Activated naive CD8-positive, alpha-beta T cell treated with anti-CD3 and anti-CD28 coated beads, Interleukin-2, amount 10 ng/mL, durations not matched to agents 7 days and 5 days (primary cell): ENCODE measurements around the gene FAS. TPM values are rescaled to one million over a fixed set of nuclear protein-coding genes. Genes with fewer than 3 reads are reported as not detected.

Source experiments
- ATAC-seq: fragments of 150-1000 bp; cut with Tn5 transposase; one replicate; pipeline ENCODE4 v1.10.0; 2021; ENCODE audit warnings: low read depth, moderate library complexity
- POLR2A ChIA-PET: fragments of 350-600 bp; sonication (Branson Sonifier 250); formaldehyde crosslinking; loops from one replicate; lab custom pipeline; 2021; ENCODE audit warnings: antibody characterized with exemption; lab: Charles Lee
- DNase-seq: peaks from one replicate; pipeline ENCODE4 v3.0.0; 2021
- H3K27ac Mint-ChIP-seq: one replicate; pipeline ENCODE4 v1.8.0; 2022; ENCODE audit warnings: mild to moderate bottlenecking, mixed read lengths
- H3K27me3 Mint-ChIP-seq: one replicate; pipeline ENCODE4 v1.8.0; 2022; ENCODE audit warnings: mild to moderate bottlenecking, moderate library complexity, mixed read lengths
- H3K36me3 Mint-ChIP-seq: one replicate; pipeline ENCODE4 v1.8.0; 2021; ENCODE audit warnings: mild to moderate bottlenecking, mixed read lengths
- H3K4me1 Mint-ChIP-seq: one replicate; pipeline ENCODE4 v1.8.0; 2021; ENCODE audit warnings: mixed read lengths
- H3K4me3 Mint-ChIP-seq: one replicate; pipeline ENCODE4 v1.8.0; 2022; ENCODE audit warnings: mild to moderate bottlenecking, moderate library complexity, mixed read lengths
- H3K9me3 Mint-ChIP-seq: one replicate; pipeline ENCODE4 v1.8.0; 2021; ENCODE audit warnings: mixed read lengths
- total RNA-seq, 2 experiments: library from RNA; stranded (reverse); gene quantifications; one replicate each; pipeline ENCODE4 v1.2.3, GENCODE V29; 2021

FAS gene
- total RNA-seq, 2 experiments from 2014 or later = 47.2 to 54.1 TPM

DNA sequence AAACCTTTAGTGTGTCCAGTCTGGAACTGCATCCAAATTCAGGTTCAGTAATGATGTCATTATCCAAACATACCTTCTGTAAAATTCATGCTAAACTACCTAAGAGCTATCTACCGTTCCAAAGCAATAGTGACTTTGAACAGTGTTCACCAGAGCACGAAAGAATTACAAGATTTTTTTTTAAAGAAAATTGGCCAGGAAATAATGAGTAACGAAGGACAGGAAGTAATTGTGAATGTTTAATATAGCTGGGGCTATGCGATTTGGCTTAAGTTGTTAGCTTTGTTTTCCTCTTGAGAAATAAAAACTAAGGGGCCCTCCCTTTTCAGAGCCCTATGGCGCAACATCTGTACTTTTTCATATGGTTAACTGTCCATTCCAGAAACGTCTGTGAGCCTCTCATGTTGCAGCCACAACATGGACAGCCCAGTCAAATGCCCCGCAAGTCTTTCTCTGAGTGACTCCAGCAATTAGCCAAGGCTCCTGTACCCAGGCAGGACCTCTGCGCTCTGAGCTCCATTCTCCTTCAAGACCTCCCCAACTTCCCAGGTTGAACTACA lies 694 bp upstream of the FAS start:
- no peak for DNase-seq
- H3K36me3 Mint-ChIP-seq = peaks cover 25% of the 10 kb centered on the region
- H3K4me1 Mint-ChIP-seq = peaks cover 51% of the 10 kb centered on the region
- H3K27ac Mint-ChIP-seq = peak overlapping the region; percentile 99
- POLR2A ChIA-PET = interaction anchor here (0.6 to 3.0 kb wide), 24 partner anchors 11 to 429 kb away, joined by 3 to 39 read pairs (median 4); partner anchors contain the start of genes IFIT2, IFIT5 and STAMBPL1
- H3K4me3 Mint-ChIP-seq = peak overlapping the region; percentile 100
- peaks cover 4% of the 10 kb centered on the region for H3K9me3 Mint-ChIP-seq
- no peaks in the 10 kb centered on the region for H3K27me3 Mint-ChIP-seq
- ATAC-seq = no peak

DNA sequence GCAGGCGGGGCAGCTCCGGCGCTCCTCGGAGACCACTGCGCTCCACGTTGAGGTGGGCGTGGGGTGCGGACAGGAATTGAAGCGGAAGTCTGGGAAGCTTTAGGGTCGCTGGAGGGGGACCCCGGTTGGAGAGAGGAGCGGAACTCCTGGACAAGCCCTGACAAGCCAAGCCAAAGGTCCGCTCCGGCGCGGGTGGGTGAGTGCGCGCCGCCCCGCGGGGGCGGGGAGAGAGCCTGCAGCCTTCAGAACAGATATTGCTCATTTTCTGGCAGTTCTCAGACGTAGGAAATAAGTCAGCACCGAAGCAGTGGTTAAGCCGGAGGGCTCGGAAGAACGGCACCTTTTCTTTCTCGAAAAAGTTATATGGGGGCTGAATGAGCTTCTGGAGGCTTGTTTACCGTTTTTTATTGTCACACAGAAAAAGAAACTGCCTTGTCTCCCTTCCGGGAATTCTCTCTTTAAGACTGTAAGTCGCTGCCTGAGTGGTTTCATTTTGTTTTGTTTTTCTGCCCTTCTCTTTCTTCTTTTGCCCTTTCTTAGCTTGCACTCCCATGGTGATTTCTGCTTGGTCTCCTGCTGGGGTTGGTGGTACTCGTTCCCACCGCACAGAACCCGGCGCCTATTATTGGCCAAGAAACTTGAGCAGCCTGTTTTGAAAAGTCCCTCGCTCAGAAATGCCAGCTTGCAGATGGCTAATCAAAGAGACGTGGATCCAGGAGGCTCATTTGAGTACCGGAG lies 732 bp downstream of the FAS start:
- peak; percentile 78 for DNase-seq
- H3K9me3 Mint-ChIP-seq = peaks cover 3% of the 10 kb centered on the region
- peaks cover 28% of the 10 kb centered on the region for H3K36me3 Mint-ChIP-seq
- H3K27me3 Mint-ChIP-seq = no peaks in the 10 kb centered on the region
- H3K4me3 Mint-ChIP-seq = peak overlapping the region; percentile 100
- H3K27ac Mint-ChIP-seq = peak overlapping the region; percentile 99
- POLR2A ChIA-PET = interaction anchor here (1.0 to 3.0 kb wide), 21 partner anchors 9 to 341 kb away, joined by 3 to 39 read pairs (median 4); partner anchors contain the start of genes IFIT2 and STAMBPL1
- ATAC-seq = peak; percentile 46
- peaks cover 62% of the 10 kb centered on the region for H3K4me1 Mint-ChIP-seq

DNA sequence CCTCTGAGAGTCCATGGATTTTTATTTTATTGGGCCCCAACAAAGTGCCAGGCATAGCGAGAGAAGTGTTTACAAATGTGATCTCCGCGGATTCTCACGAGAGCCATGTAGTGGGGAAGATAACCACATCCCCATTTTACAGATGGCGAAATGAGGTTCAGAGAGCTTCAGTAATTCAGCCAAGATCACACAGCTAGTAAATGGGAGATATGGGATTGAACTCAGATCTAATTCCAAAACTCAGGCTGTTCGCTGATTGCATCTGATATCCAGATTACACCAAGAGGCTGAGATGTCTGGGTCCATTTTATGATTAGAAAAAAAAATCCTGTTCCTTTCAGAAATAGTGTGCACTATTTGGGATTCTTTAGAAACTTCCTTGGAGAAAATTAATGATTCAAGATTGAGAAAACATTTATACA lies 1.3 kb downstream of the FAS start:
- DNase-seq (no peak), ATAC-seq (peak; percentile 1)
- peak overlapping the region; percentile 99 for H3K27ac Mint-ChIP-seq
- POLR2A ChIA-PET = interaction anchor here (0.6 to 3.0 kb wide), 12 partner anchors 9 to 310 kb away, joined by 3 to 39 read pairs (median 4); partner anchors contain the start of gene IFIT2
- no peaks in the 10 kb centered on the region for H3K9me3 Mint-ChIP-seq
- H3K4me1 Mint-ChIP-seq = peaks cover 64% of the 10 kb centered on the region
- H3K36me3 Mint-ChIP-seq = peaks cover 27% of the 10 kb centered on the region
- peak overlapping the region; percentile 100 for H3K4me3 Mint-ChIP-seq
- H3K27me3 Mint-ChIP-seq = no peaks in the 10 kb centered on the region

DNA sequence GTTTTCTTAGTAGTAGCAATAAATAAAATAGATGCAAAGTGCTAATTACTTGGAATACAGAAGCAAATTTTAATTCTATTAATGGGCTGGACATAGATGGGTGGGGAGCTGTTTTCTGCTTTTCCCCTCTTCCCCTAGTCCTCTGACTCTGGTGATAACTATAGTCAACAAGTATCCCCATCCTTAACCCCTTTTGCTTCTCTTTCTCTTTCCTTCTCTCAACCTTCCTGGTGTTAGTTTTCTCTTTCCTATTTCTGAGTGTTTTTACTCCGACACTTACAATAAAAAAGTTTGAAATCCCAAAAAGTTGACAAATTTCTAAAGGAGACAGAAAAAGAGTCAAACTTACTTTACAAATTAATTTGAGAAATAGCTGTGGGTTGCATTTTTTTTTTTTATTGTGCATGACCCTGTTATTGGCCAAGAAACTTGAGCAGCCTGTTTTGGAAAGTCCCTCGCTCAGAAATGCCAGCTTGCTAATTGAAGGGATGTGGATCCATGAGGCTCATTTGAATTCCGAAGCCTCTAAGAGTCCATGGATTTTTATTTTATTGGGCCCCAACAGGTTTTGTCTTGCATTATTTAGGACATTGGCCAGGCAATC lies 2.4 kb downstream of the FAS start:
- POLR2A ChIA-PET = interaction anchor here (1.5 kb wide), 2 partner anchors 12 to 15 kb away, joined by 3 read pairs; no protein-coding TSS in a partner anchor

DNA sequence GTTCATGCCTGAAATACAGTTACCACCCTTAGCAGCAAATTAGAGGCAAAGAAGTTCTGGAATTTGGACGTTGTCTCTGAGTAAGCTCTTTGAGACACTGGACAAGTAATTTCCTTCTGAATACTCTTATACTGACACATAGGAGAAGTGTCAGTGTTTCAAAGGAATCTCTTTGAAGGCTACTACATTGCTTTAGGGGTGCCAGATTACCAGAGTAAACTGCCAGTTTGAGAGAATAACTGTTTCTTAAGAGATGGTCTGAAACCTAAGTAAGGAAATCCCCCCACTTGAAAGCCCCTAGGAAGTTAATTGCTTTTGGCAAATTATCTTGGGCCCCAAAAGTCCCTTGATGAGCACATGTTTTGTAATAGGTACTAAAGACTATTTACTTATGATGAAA lies 3.4 kb downstream of the FAS start:
- Mint-ChIP-seq H3K36me3 (peaks cover 28% of the 10 kb centered on the region), H3K27me3 (no peaks in the 10 kb centered on the region), H3K4me3 (peak overlapping the region; percentile 39), H3K9me3 (no peaks in the 10 kb centered on the region), H3K27ac (no peak overlapping the region), H3K4me1 (peaks cover 60% of the 10 kb centered on the region)
- DNase-seq (no peak), ATAC-seq (no peak)
- POLR2A ChIA-PET = no interaction called here

More for the DNA sequence above, 2.4 kb downstream of the FAS start:
- peaks cover 26% of the 10 kb centered on the region for H3K36me3 Mint-ChIP-seq
- no peak for DNase-seq
- no peaks in the 10 kb centered on the region for H3K9me3 Mint-ChIP-seq
- peak overlapping the region; percentile 74 for H3K27ac Mint-ChIP-seq
- no peaks in the 10 kb centered on the region for H3K27me3 Mint-ChIP-seq
- no peak for ATAC-seq
- peak overlapping the region; percentile 86 for H3K4me3 Mint-ChIP-seq
- H3K4me1 Mint-ChIP-seq = peaks cover 61% of the 10 kb centered on the region

DNA sequence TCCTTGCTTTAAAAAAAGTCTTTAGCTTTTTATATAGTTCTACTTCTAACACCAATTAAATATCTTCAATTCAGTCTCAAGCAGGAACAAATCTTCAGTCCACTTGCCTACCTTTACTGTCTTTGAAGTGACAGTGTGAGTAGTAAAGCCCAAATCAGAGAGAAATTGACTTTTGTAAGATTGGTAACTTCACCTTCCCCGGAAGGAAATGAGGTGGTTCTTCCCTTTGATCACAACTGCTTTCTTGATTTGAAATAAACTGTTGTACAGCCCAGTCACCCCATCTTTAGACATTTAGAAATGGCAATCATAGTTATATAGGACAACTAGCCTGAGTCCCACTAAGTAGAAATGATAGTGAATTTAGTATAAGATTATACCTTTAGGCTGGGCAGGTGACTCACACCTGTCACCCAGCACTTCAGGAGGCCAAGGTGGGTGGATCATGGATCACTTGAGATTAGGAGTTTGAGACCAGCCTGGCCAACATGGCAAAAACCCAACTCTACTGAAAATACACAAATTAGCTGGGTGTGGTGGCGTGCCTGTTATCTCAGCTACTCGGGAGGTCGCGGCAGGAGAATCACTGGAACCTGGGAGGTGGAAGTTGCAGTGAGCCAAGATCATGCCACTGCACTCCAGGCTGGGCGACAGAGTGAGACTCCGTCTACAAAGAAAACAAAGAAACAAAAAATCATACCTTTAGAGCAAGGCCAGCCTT lies 4.7 kb downstream of the FAS start:
- no peaks in the 10 kb centered on the region for H3K9me3 Mint-ChIP-seq
- peak overlapping the region; percentile 81 for H3K27ac Mint-ChIP-seq
- DNase-seq (no peak), ATAC-seq (peak; percentile 5)
- peaks cover 54% of the 10 kb centered on the region for H3K4me1 Mint-ChIP-seq
- POLR2A ChIA-PET = interaction anchor here (0.8 kb wide), 1 partner anchor 8 kb away, joined by 3 read pairs; no protein-coding TSS in a partner anchor
- H3K4me3 Mint-ChIP-seq = peak overlapping the region; percentile 67
- no peaks in the 10 kb centered on the region for H3K27me3 Mint-ChIP-seq
- peaks cover 29% of the 10 kb centered on the region for H3K36me3 Mint-ChIP-seq

DNA sequence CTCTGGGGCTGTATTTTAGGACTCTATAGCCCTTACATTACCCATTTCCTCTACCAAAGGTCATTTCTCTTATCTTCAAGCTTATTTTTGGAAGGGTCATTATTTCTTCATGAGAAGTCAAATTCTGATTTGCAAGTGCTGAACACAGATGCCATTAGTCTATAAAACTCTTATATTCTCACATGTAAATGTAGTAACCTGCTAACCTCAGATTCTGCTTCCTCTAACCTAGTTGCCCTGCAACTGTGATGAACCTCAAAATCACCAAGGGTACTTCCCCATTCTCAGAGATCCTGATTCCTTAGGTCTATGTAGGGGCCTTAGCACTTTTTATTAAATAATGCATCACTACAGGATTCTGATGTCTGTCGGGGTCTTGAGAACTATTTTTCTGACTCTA lies 6.3 kb downstream of the FAS start:
- DNase-seq = no peak

DNA sequence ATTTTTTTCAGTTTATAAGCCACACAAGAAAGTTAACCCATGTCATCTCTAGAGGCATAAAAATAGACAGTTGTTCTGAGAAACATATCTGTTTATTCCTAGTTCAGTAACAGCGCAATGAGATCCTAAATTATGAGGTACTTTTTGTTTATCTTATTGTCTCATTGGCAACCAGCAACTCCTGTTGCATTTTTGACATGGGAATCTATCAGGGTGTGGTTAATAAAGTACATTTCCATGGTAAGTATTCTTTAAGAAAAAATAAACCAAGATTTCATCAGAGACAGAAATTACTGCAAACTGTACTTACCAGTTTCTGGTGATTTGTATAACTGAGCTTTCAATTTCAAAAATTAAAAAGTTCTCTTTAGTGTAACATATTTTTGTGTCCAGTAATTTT lies 9.0 kb downstream of the FAS start:
- Mint-ChIP-seq H3K4me1 (peaks cover 59% of the 10 kb centered on the region), H3K9me3 (no peaks in the 10 kb centered on the region), H3K27ac (no peak overlapping the region), H3K4me3 (no peak overlapping the region), H3K27me3 (no peaks in the 10 kb centered on the region), H3K36me3 (peaks cover 29% of the 10 kb centered on the region)
- POLR2A ChIA-PET = interaction anchor here (2.9 kb wide), 1 partner anchor 9 kb away, joined by 35 read pairs; the partner anchor contains the start of gene FAS
- DNase-seq (no peak), ATAC-seq (no peak)

More for the DNA sequence above, 6.3 kb downstream of the FAS start:
- Mint-ChIP-seq H3K36me3 (peaks cover 28% of the 10 kb centered on the region), H3K4me3 (peak overlapping the region; percentile 1), H3K4me1 (peaks cover 68% of the 10 kb centered on the region), H3K27ac (peak overlapping the region; percentile 44), H3K9me3 (no peaks in the 10 kb centered on the region), H3K27me3 (no peaks in the 10 kb centered on the region)
- peak; percentile 39 for ATAC-seq
- POLR2A ChIA-PET = no interaction called here

DNA sequence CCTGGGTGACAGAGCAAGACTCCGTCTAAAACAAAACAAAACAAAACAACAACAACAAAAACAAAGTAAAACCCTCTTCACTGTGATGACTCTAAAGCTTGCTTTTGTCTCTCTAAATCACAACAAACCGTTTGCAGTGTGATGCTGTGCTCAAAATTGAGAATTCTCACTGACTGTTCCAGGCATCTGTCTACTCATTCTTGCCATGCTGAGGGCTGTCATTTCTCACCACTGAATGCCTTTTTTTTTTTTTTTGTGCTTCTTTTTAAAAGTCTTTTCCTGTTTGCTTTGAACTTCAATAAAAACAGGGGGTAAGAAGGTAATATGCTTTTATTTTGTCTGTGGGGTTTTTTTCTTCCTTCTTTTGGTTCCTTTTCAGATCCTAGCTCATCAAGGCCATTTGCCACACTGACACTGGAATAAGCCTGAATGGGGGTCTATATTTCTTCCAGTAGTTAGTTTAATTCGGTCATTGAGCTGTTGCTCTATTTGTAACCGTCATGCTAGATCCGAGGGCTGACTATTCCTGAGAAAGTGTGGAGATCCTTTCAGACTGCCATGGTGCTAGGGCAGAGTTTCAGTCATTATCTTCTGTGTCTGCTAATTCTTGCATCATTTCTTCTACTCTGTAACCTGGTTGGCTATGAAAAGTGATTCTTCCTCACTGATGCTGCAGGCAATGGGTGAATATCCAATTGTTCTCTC lies 10.6 kb downstream of the FAS start:
- no peak for DNase-seq
- H3K27ac Mint-ChIP-seq = peak overlapping the region; percentile 35
- POLR2A ChIA-PET = interaction anchor here (0.7 to 2.9 kb wide), 4 partner anchors 10 to 209 kb away, joined by 3 to 35 read pairs (median 3); partner anchors contain the start of gene FAS
- peak; percentile 78 for ATAC-seq
- peaks cover 47% of the 10 kb centered on the region for H3K4me1 Mint-ChIP-seq
- H3K4me3 Mint-ChIP-seq = peak overlapping the region; percentile 47
- no peaks in the 10 kb centered on the region for H3K27me3 Mint-ChIP-seq
- no peaks in the 10 kb centered on the region for H3K9me3 Mint-ChIP-seq
- H3K36me3 Mint-ChIP-seq = peaks cover 28% of the 10 kb centered on the region

DNA sequence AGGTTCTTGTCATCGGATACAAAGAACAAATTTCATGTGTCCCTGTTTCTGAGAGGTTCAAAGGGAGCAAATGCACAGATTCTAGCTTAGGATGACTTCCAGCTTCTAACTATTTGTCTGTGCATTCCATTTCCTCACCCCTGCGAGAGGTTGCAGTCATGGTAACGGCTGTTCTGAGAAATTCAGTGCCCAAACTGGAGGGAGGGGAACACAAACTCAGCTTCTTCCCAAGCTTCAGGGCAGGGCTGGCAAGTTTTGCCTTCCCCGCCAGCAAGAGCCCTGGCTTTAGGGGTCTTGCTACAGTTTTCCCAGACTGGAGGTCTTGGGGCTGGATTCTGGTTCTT lies 11.1 kb downstream of the FAS start:
- DNase-seq (no peak), ATAC-seq (no peak)
- H3K27ac Mint-ChIP-seq = peak overlapping the region; percentile 35
- no peaks in the 10 kb centered on the region for H3K27me3 Mint-ChIP-seq
- peaks cover 45% of the 10 kb centered on the region for H3K4me1 Mint-ChIP-seq
- peak overlapping the region; percentile 47 for H3K4me3 Mint-ChIP-seq
- POLR2A ChIA-PET = interaction anchor here (0.7 to 2.9 kb wide), 3 partner anchors 11 to 208 kb away, joined by 3 to 35 read pairs (median 3); partner anchors contain the start of gene FAS
- no peaks in the 10 kb centered on the region for H3K9me3 Mint-ChIP-seq
- H3K36me3 Mint-ChIP-seq = peaks cover 27% of the 10 kb centered on the region

DNA sequence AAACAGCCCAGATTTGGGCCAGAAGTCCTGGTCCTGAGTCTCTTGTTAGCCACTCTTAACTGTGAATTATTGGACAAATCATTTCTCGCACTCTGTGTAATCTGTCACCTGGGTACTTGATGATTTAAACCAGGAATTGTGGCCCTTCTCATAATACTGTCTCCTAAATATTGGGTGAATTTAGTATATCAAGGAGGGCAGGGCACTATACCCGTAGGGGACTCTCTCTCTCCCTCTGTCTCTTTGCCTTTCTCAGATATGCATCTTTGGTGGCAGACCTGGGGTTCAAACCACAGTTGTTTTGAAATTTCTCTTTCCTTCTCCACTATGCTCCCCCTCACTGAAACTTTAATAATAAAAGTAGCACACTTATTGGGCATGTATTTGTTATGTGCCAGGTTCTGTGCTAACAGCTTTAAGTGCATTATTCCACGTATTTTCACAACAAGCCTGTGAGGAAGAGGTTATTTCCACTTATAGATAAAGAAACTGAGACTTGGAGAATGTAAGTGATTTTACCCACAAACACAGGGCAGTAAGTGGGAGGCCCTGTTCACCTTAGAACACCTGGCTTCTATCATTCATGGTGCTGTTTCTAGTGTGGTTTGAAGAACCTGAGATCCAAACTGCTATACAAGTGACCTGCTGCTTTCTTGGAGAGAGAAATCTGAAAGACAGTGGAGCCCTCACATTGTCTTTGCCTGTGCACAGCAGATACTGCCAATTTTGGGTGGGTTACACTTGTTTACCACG lies 11.8 kb downstream of the FAS start:
- POLR2A ChIA-PET = interaction anchor here (1.7 to 2.9 kb wide), 2 partner anchors 12 kb away, joined by 6 to 35 read pairs; partner anchors contain the start of gene FAS
- Mint-ChIP-seq H3K9me3 (no peaks in the 10 kb centered on the region), H3K27me3 (no peaks in the 10 kb centered on the region), H3K27ac (peak overlapping the region; percentile 54), H3K4me3 (no peak overlapping the region), H3K4me1 (peaks cover 40% of the 10 kb centered on the region), H3K36me3 (peaks cover 24% of the 10 kb centered on the region)
- DNase-seq (no peak), ATAC-seq (no peak)
